Keratinocyte (primary cell): ENCODE data around the gene POU3F1.

Experiments
- EZH2 ChIP-seq: IDR thresholded peaks from one replicate; pipeline ENCODE4 v1.6.1; 2012; ENCODE audit warnings: inconsistent platforms, mild to moderate bottlenecking, low read length, moderate library complexity
- TF ChIP-seq, protein P1 (sequence below), 3 experiments: IDR thresholded peaks in 1 of 3; conservative IDR thresholded peaks in 1 of 3; optimal IDR thresholded peaks in 1 of 3; 2 replicates in 2 of 3; 3 replicates in 1 of 3; pipeline versions ENCODE3 to v1.5.1; 2011; ENCODE audit warnings: low read length in 3 of 3, mild to moderate bottlenecking in 3 of 3, moderate library complexity in 2 of 3, control low read depth in 1 of 3, inconsistent platforms in 1 of 3; ENCODE audit not compliant: insufficient read depth in 2 of 3; ENCODE audit errors: extremely low read depth in 1 of 3

- TF ChIP-seq, protein P1, sequence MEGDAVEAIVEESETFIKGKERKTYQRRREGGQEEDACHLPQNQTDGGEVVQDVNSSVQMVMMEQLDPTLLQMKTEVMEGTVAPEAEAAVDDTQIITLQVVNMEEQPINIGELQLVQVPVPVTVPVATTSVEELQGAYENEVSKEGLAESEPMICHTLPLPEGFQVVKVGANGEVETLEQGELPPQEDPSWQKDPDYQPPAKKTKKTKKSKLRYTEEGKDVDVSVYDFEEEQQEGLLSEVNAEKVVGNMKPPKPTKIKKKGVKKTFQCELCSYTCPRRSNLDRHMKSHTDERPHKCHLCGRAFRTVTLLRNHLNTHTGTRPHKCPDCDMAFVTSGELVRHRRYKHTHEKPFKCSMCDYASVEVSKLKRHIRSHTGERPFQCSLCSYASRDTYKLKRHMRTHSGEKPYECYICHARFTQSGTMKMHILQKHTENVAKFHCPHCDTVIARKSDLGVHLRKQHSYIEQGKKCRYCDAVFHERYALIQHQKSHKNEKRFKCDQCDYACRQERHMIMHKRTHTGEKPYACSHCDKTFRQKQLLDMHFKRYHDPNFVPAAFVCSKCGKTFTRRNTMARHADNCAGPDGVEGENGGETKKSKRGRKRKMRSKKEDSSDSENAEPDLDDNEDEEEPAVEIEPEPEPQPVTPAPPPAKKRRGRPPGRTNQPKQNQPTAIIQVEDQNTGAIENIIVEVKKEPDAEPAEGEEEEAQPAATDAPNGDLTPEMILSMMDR (optimal IDR thresholded peaks at IDR 0.05 in 1 of 3, IDR thresholded peaks at IDR 0.05 in 1 of 3, conservative IDR thresholded peaks at IDR 0.05 in 1 of 3; ENCODE audit: extremely low read depth in 1 of 3, insufficient read depth in 2 of 3, low read length in 3 of 3) = no peak
- no peak for TF ChIP-seq EZH2
Measured at GRCh38 chr1:38038861-38039260, 7.7 kb downstream of the POU3F1 start.
